Measurements from ENCODE around the gene DCTN1.

- TF ChIP-seq EZH2phosphoT487 (IDR thresholded peaks at IDR 0.05; ENCODE audit: borderline replicate concordance, low read length) = no peak
- TF ChIP-seq, protein P1, sequence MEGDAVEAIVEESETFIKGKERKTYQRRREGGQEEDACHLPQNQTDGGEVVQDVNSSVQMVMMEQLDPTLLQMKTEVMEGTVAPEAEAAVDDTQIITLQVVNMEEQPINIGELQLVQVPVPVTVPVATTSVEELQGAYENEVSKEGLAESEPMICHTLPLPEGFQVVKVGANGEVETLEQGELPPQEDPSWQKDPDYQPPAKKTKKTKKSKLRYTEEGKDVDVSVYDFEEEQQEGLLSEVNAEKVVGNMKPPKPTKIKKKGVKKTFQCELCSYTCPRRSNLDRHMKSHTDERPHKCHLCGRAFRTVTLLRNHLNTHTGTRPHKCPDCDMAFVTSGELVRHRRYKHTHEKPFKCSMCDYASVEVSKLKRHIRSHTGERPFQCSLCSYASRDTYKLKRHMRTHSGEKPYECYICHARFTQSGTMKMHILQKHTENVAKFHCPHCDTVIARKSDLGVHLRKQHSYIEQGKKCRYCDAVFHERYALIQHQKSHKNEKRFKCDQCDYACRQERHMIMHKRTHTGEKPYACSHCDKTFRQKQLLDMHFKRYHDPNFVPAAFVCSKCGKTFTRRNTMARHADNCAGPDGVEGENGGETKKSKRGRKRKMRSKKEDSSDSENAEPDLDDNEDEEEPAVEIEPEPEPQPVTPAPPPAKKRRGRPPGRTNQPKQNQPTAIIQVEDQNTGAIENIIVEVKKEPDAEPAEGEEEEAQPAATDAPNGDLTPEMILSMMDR (IDR thresholded peaks at IDR 0.05; ENCODE audit: low read depth, low read length, poor library complexity, severe bottlenecking) = no peak
Observed at GRCh38 chr2:74325815-74326214, 54.3 kb downstream of the DCTN1 start.
